NCI-H446 (cell line): Measurements from ENCODE around the gene NUAK1.
"Not testable (repeated sequence)": the region's sequence is repeated elsewhere in the genome, so short reads cannot be mapped to it uniquely, and the experiment has no call there.

Source experiments
- DNase-seq, 2 experiments: peaks; one replicate each; lab custom pipeline; 2025; lab: John Stamatoyannopoulos, UW

The NUAK1 gene

DNA sequence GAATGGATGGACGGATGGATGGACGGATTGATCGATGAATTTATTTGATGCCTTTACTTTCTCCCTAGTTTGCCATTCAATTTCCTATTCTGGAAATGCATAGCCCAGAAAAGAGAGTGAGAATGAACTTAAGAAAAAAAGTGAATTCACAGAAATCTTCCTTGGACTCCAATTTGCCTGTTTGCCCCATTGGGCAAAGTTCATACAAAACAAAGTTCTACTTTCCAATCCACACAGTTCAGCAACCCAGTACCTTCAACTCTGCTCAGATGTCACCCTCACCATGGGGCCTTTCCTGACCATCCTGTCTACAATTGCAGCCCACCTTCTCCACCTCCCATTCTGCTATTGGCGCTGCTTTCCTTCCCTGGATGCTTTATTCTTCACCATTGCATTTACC is 8.2 kb upstream of the NUAK1 start:
- no peak for DNase-seq

DNA sequence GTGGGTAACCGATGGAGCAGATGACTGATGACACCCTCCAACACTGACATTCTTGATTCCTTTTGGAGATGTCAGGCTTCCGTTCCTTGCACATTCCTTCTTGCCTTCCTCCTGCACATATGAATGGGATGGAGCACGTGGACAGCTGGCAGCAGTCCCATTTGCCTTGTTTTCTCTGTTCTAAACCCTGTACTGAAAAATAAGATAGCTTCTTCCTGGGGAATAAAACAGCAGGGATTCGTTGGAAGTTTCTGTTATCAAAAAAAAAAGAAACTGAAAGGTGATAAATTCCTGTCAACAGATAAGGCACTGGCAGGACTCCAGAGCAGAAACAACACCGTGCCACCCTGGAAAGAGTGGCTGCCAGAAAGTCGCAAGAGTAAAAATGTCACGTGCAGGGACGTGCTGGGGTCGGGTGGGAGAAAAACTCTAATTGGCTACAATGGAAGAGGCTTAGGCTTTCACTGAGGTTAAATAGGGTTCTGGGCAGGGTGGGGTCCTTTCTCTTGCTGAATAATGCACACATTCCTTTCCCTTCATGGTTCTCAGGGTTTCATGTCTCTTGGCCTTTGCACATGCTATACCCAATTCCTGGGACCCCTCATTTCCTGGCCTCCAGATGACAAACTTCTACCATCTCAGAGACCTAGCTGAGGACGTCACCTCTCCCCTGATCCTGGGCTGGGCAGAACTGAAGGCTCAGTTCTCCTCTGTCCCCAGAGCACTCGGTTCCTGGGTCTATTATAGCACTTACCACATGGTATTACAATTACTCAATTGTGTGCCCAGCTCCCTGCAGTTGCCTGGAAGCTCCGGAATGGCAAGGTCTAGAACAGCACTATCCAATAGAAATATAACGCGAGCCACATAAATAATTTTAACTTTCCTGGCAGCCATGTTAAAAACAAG is 7.0 kb upstream of the NUAK1 start:
- no peak for DNase-seq

DNA sequence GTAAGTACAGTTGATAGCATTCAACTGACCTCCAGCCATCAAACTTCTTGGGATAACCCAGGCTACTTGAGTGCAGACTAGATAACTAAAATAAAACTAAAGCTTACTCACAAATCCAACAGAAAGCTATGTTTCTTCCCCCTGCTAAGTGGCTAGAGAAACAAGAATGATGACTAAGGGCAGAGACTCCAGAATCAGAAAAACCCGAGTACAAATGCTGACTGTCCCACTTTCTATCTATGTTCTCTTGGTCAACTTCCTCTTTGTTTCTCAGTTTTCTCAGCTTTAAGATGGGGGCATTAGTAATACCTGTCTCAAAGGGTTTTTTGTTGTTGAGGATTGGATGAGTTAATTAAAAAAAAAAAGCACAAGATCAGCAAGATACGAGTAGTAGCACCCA is 6.1 kb upstream of the NUAK1 start:
- no peak for DNase-seq

DNA sequence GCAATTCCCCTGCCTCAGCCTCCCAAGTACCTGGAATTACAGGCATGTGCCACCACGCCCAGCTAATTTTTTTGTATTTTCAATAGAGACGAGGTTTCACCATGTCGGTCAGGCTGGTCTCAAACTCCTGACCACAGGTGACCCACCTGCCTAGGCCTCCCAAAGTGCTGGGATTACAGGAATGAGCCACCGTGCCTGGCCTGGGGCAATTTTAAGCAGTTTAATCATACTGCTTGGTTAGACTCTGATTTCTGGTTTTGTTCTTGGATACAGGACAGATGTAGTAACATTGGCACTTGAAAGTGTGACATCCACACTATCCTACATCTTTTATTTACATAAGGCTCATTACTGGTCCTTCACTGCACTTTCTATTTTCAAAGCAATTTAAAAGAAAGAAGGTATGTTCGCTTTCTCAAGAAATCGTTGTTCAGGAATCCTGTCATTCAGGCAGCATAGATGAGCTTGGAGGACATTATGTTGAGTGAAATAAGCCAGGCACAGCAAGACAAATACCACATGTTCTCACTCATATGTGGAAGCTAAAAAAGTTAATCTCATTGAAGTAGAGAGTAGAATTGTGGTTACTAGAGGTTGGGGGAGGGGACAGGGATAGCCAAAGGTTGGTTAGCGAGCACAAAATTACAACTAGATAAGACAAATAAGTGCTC is 4.0 kb upstream of the NUAK1 start:
- no peak for DNase-seq

DNA sequence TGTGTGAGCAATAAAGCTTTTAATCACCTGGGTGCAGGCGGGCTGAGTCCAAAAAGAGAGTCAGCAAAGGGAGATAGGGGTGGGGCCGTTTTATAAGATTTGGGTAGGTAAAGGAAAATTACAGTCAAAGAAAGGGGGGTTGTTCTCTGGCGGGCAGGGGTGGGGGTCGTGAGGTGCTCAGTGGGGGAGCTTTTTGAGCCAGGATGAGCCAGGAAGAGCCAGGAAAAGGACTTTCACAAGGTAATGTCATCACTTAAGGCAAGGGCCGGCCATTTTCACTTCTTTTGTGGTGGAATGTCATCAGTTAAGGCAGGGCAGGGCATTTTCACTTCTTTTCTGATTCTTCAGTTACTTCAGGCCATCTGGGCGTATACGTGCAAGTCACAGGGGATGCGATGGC is 3.2 kb upstream of the NUAK1 start:
- not testable (repeated sequence) for DNase-seq

DNA sequence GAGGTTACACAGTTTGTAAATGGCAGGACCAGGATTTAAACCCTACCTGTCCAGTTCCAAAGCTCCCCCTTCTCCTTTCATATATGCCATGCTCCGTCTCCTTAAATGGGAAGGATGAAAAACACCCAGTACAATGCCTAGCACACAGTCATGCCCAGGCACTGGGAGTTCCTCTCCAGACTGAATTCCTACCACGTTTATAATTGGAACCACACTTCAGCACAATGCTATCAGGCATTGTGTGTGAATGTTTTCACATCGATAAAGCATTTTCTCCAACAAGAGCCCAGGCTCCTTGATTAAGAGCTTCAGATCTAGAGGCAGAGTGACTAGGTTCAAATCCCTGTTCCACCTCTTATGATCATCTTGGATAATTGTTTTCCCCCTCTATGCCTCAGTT is 2.7 kb upstream of the NUAK1 start:
- DNase-seq: no peak

DNA sequence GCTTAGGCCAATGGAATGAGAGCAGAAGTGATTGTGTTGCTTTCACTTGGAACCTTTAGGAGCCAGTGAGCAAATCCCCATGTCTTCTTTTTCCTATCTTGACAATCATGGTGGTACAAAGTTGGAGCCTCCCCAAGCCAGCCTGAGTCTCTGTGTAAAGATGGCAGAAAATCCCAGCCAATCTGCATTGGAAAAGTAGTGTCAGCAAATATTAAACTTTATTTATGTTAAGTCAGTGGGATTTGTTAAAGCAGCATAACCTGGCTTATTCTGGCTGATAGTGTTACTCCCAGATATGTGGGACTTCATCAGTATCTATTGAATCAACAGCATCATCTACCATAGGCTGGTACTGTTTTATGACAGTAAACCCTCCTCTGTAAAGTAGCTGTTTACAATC is 2.2 kb upstream of the NUAK1 start:
- DNase-seq: no peak

DNA sequence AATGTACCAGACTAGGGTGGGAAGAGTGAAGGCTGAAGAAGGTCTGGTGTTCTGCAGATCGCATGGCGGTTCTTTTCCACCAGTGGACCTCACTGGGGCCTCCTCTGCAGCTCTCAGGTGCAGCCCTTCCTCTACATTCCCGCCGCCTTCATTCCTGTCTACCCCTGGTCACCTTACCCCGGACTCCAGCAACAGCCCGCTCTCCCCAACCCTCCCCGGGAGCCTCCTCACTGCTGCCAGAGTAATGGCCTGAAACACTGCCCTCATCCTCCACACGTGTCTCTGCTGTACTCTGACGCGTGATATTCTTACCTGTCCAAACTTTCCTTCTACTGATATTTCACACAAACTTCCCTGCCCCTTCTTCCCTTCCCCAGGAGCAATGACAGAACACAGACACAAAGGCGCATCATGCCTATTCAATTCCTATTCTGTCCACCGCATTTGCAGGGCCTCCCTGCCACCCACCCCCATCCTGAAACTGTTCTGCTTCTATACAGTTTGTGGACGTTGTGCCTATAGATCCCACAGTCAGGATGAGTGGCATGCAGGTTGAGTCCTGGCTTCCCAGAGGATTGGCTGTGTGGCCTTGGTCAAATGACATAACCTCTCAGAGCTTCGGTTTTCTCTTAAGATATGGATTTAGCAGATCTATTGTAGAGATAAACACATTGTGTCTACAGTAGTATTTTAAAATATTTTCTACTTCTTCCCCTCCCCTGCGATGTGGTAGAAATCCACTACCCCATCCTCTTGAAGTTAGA is 1.7 kb upstream of the NUAK1 start:
- DNase-seq: no peak

DNA sequence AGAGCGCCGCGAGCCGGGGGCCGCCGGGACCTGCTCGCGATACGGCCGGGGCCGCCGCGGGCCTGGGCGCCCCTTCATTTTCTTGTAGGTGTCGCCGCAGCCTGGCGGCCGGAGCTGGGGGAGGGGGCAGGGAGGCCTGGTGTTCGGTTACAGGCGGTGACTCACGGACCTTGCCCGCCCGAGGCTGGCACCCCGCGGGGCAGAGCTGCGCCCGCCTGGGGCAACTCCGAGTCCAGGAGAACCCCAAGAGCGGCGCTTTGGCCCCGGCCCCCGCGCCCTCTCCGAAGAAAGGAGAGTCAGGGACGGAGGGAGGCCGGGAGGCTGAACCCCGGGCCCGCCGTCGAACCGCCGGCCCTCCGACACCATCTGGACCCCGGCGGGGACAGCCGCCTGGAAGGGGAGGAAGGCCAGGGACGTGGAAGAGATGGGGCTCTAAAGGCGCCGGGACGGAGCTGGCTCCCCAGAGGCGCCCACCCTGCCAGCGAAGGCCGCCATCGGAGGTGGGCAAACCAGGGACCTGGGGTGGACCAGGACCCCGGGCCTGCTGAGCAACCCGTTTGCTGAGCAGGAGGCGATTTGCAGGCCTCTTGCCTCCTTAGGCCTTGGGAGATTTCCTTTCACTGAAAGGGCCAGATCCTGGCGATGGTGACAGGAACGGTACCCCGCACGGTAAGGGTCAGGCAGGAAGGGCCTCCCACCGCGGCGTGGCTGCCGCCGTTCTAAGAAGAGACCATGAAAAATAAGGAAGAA is 843 bp upstream of the NUAK1 start:
- DNase-seq: peak in 1 of 2 experiments; percentile 78

DNA sequence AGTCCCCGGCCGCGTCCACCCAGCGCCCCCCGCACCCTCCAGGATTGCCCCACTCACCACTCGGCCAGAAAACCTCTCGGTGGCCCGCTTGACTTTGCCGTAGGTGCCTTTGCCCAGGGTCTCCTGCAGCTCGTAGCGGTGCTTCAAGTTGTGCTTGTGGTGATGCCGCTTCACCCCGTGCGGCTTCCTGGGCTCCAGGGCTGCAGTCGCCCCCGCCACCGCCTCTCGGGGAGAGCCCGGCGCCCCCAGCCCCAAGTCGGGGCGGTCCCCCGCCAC is 459 bp downstream of the NUAK1 start:
- no peak for DNase-seq

DNA sequence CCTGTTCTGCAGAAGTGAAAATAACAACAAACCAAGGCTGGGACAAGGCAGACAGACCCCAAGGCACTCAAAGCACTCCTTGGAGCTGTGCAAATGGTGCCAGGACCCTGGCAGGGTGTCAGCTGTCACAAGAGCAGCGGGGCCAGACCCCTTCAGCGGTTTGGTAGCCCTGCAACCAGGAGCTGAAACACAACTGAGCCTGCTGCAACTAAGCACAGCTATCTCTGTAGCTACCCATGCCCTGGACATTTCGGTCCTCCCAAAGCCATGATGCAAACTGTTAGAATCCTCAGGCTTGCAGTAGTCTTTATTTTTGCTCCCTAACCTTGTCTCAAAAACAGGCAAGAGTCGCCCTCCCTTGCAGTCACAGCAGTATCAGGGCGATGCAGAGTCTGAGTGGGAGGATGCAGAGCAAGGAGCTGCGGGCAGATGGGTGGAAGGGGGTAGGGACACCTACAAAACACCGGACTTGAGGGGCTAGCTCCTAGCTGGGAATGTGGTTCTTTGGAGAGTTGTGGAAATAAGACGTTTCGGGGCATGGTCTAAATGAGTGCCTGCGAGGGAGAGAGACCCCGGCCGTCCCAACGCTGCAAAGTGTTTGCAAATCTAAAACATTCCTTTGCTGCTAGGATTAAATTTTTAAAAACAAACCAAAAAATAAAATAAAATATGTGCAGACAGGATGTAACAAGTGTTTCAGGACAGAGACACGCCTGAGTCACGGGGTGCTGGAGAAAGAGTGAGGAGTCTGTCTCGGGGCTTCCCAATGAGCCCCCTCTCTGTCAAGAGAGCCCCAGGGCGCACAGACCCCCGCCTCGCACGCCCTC is 1.0 kb downstream of the NUAK1 start:
- peak in 1 of 2 experiments; percentile 42 for DNase-seq

DNA sequence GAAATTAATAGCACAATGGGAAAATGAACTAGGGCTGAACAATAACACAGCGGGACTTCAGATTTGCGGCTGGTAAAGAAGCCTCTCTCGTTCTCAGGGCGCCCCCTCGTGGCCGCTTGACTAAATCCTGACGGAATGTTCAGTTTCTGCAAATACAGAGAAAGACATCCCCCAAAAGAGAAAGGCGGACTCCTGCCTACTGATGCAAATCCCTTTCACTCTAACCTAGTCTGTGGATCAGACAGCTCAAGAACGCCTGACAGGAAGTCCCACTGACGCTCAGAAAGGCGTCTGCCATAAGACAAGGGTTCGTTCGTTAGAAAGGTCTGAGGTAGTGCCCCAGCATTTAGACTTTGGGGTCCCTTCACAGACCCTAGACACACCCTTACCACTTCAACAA is 2.5 kb downstream of the NUAK1 start:
- DNase-seq: peak; percentile 73 to 87

DNA sequence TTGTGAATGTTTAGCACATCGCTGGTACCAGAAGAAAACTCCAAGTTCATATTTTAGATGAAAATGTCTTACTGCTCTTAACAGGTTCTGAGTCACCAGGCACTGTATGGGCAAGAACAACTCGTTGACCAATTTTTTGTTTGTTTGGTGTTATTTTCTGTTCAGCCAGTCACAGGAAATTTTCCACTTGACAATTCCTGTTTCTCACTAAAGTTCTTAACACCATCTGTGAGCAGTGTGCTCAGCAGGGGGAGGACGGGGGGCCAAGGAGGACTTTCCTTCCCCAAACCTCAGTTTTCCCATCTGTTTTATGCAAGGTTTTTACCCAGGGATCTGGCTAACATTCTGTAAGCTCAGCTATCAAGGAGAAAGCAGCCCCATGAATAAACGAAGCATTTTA is 3.0 kb downstream of the NUAK1 start:
- peak in 1 of 2 experiments; percentile 63 for DNase-seq

DNA sequence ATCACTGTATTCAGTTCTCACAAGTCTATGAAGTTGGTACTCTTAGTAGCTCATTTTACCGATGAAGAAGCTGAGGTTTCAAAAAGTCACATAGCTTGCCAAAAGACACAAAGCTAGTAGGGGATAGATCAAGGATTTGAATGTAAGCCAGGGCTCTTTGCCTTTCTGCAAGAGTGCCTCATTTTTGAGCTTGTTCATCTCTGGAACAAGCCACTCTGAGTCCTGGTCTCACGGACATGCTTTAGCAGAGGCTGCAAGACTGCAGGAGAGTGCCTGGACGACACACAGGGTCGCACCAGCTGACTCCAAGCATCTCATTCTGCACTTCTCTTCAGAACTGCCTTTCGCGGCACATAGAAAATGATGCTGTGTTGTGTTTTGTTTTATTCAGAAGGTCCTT is 3.7 kb downstream of the NUAK1 start:
- peak; percentile 37 to 80 for DNase-seq

DNA sequence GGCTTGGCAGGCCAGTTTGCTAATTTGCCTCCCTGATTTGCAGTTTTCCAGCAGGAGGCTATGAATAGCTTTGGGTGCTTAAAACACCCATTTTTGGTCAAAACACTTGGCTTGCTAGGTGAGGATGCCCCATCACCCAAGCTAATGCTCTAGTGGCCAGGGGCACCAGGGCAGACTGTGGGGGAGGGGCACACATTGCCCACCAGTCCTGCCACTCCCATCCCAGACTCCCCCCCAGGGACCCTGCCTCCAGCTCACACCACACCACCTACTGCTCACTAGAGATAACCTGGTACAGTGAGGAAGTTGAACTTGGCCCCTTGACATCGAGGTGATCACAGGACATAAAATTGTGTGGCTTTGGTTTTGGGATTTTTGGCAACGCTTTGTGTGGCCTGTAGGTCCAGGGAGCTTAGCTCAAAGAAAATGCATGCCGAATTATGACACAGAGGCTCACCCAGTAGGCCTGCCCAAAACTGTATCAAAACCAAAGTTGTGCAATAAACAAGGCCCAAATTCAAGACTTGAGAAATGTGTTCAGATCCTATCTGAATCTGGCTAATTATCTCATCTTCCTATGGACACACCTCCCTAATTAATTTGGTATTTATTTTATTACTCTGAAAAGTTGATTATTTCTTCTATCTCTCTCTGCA is 4.3 kb downstream of the NUAK1 start:
- no peak for DNase-seq

DNA sequence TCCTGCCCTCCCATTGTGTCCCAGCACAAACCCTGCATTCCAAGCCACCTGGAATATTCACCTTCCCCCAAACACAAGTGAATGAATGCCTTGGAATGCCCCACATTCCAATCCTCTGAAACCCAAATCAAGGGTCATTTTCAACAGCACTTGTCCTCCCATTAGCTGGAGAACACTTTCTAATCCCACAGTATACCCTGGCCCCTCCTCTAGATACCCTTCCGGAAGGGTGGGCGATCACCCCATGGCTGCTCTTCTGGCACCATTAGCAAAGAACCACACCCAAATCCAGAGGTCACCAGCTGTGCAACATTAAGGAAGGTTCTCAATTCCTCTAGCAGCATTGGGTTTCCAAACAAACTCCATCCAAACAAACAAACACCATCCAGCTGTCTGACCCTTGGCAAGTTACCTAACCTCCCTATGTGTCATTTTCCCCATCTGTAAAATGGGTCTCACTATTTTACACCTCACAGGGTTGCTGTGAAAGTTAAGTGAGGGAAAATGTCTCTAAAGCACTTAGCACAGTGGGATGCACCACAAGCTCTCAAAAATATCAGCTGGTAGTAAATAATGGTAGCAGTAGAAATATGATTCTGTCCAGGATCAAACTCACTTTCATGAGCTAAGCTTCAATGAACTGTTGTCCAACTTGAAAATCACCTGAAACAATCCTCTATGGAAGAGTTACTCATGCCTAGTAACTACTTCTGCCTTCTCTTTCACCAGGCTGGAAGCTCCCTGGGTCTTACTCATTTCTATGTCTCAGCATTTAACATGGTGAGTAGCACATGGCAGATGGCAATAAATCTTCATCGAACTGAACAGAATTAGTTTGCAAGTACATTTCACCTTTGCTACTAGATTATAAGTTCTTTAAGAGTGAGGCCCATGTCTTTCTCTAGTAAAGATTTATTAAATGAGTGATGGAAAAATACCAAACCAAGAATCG is 5.3 kb downstream of the NUAK1 start:
- no peak for DNase-seq

DNA sequence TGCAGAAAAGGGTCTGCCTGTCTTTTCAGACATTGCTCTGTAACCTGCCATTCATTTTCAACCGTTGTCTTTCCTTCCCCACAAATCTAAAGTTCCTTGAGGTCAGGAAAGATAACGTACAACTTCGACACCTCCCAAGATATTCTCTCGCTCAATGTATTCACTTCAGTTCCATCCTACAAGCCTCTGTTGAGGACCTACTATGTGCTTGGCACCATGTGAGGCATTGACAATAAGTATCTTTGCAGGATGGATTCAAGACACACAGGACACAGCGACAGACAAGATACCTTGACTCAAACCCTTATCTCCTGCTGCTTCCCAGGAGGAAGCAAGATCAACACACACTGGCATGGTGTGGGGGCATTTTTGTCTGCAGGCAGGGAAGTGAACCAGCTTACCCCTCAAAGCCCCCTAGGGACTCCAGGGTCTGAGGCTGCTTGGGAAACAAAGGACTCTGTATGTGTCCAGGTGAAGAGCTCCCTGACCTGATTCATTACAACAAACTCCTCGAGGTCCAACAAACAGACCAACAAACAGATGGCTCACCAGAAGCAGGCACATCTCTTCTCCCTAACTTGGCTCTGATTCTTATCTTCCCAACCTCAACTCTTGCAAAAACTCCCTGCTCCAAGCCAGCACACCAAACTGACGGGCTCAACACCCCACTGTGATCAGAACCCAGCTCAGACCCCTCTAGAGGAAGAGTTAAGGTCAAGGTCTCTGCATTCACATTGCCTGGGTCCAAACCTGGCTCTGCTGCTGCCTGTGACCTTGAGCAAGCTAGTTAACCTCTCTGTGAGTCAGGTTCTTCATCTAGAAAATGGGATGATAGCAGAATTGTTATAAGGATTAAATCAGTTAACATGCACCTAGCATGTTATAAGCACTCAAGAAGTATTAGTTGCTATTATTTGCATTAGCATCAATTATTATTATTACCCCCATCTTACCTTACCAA is 6.3 kb downstream of the NUAK1 start:
- no peak for DNase-seq

DNA sequence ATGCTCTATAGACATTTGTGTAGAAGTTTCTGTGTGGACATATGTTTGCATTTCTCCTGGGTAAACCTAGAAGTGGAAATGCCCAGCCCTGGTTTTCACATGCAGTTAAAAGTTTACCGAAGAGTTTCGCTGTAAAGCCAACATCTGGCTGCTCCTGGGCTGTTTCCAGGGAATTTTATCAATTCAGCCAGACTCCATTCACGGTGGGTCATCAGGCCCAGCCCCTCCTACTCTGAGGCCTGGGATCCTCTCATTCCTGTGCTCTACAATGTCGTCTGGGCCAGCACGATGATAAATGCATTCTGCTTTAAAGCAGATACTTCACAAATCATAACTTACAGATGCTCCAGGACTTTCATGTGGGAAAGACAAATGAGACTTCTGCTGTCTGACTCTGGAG is 7.1 kb downstream of the NUAK1 start:
- DNase-seq: no peak
